HG03095 (cell line): ENCODE data around the gene FAM9C.
"Not testable (repeated sequence)": the region's sequence is repeated elsewhere in the genome, so short reads cannot be mapped to it uniquely, and the experiment has no call there.

Experiments
- ATAC-seq: cut with Tn5 transposase; IDR thresholded peaks from one replicate; pipeline ENCODE4 v1.9.1; 2021; ENCODE audit warnings: moderate library complexity; ENCODE audit not compliant: unreplicated experiment

Gene FAM9C

GRCh38 chrX:13043938-13044337 is 482 bp downstream of the FAM9C start:
- ATAC-seq, result no peak

GRCh38 chrX:13043138-13043537 is 1.3 kb downstream of the FAM9C start:
- no peak for ATAC-seq

DNA sequence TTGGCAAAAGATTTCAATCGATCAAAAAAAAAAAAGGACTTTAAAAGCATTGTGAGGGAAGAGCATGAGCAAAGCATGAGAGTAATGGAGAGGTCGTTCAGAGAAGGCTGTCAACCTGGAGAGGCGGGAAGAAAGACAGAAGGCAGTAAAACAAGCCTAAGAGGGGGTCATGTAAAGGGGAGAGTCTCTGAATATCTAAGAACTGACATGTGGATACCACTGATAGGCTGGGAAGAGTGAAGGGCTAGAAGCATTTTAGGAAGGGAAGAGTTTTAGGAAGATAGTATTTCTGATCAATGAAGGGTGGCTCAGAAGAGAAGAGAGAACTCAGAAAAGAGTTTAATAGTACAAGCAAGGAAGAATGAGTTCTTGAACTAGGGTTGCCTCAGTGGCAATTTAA is 7.5 kb downstream of the FAM9C start:
- no peak for ATAC-seq

- ATAC-seq, result no peak
Observed at GRCh38 chrX:13033193-13033592, 11.2 kb downstream of the FAM9C start.

- ATAC-seq, result no peak
Observed at GRCh38 chrX:13029887-13030771, 14.3 kb downstream of the FAM9C start.

DNA sequence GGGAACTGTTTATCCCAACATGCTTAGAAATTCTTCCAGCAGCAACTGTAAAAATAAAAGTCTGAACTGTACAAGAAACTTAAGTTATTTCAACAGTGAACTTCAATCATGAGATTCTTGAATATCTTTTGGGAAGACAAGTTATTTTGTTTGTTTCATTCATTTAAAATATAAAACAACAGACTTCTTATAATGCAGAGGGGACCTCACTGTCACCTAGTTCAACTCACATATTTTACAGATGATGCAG is 14.9 kb downstream of the FAM9C start:
- no peak for ATAC-seq

DNA sequence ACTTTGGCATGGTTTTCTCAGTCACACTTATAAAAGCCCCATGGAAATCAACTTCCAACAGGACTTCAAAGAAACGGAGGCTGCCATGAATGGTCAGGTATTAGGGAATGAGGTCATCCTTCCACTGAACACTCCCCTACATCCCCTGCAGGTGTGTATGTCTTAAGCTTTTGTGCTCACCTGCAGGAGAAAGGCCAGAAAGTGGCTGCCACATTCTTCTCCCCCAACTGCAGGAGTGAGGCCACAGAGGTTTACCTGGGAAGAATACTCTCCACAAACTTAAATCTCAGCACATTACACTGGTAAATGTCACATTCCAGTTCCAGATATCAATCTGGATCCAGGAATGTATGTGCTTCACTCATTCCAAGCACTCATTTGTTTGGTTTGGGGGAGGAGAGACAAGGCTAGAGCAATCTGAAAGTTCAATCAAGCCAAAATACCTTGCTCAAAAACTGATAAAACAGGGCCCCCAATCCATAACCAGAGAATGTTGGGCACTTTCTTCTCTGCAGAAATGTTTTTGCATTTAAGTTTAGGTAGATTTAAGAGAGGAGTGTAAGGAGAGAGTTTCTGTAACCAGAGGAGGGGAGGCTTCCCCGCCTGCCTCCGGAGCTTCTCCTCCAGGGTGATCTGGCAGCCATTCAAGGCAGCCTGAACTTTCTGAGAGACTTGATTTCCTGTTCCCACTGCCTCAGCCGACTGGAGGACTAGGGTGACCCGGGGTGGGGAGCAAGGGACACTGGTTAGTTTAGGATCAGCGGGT is 15.4 kb downstream of the FAM9C start:
- no peak for ATAC-seq

GRCh38 chrX:13026877-13027652 is 17.4 kb downstream of the FAM9C start:
- ATAC-seq, result no peak

GRCh38 chrX:13024986-13025385 is 19.4 kb downstream of the FAM9C start:
- no peak for ATAC-seq

GRCh38 chrX:13023979-13024378 is 20.4 kb downstream of the FAM9C start:
- ATAC-seq, result no peak

GRCh38 chrX:13023567-13023966 is 20.9 kb downstream of the FAM9C start:
- no peak for ATAC-seq

DNA sequence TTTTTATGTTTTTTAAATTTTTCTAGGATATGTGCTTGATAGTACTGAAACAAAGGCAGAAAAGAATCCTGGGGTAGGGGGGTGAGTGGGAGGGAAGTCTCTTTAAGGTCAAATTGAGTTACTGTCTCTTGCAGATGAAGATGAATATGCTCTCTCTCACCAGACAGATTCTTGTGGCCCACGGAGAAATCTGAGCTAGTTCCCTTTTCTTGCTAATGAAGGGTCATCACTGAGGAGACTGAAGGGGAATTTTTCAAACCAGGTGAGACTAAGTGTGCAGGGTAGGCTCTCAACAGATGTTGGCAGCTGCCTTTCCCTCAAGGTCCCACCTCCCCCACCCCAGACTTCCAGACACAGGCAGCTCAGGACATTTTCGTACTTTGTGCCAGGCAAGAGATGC is 21.5 kb downstream of the FAM9C start:
- peak; percentile 82 for ATAC-seq

DNA sequence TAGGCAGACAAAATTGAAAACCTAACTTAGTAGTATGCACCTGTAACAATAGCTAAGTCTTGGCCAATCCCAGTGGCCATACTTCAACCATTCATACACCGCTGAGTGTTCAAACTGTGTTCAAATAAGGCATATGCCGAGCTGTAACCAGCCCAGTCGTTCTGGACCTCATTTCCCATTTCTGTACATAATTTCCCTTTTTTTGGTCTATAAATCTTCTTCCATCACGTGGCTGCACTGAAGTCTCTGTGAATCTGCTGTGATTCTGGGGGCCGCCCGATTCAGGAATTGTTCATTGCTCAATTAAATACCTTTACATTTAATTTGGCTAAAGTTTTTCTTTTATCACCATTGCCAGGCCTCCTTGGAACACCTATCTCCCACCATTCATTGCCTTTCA is 27.7 kb downstream of the FAM9C start:
- not testable (repeated sequence) for ATAC-seq

- no peak for ATAC-seq
Observed at GRCh38 chrX:13015536-13016236, 28.7 kb downstream of the FAM9C start.

DNA sequence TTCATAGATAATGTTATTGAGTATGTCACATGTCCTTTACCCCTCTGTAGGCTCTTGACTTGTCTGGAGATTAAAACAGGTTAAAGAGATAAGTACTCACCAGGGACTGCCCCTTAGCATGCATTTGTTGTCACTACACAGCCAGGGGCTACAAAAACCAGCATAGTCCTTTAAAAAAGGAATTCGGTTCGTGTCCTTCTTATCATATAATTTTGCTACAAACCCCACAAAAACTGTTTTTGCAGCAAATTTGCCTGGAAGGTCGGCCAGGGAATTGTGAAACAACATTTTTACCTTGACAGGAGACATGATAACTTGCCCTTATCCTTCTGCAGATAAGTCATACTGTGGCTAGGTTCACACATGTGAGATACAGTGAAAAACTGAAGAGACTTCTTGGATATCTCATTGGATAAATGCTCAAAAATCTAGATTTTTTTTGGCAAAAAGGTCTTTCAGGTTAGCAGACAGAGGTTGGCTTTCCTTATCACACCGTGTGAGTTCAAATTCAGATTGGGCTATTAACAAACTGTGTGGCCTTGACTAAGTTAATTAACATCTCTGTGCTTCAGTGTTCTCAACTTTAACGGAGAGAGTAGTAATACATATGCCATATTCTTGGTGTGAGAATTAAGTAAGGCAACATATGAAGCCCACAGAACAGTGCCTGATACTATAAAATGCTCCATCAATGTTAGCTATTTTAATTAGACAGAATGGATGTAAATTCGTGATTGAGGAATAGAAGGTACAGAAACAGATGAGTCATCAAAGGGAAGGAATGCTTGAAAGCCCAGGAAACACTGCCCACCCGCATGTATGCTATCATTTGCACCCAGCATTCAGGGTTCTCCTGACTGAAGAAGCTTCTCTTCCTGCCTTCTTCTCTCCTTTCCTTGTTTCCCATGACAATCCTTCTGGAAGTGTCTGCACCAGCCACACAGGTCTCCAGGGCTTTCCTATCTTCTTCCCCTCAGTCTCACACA is 30.0 kb downstream of the FAM9C start:
- peak; percentile 27 for ATAC-seq

DNA sequence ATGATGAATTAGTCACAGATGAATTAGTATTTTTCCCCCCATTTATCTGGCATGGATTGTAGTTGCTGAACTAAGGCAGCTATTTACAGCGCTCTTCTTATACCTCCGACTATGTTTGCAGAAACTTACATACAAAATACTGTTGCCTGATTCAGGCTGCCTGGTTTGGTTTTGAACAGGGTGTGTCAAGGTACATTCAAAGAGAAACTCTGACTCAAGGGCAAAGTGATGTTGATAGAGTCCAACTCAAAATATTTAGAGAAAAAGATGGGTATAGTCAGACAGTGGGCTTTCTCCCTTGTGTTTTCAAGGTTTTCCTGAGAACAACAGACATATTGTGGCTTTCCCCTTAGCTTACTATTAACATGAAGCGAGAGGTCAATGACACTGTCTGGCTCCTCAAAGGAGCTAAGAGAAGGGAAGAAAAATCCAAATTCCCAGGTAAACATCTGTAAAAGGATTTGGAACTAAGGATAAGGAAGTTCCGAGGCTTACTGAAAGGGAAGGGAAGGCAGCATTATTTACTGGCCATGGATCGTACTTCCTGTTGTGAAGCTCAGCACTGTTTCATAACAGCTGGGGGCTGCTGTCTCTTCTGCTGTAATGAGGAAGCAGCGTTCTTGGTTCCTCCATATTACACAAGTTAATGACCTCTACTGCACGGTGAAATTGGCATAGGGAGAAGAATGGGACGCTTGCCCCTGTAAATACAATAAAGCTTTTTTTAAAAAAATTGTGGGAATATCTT is 30.9 kb downstream of the FAM9C start:
- ATAC-seq, result peak; percentile 81

DNA sequence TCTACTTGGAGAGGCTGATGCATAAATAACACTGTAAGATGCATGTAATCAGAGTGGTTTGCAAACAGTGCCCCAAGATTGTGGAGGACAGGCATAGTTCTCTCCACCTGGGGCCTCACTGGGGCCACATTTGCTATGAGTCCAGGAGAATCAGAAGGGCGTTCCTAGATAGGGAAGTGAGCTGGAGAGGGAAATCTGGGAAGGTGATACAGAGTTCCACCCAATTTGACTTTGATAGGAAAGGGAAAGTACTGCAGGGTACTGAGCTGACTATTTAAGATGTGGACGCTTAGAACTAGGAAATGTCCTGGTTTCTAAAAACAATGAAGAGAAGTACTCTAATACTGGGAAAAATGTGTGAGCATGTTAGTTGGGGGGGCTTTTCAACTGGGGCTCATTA is 33.9 kb downstream of the FAM9C start:
- ATAC-seq, result no peak

DNA sequence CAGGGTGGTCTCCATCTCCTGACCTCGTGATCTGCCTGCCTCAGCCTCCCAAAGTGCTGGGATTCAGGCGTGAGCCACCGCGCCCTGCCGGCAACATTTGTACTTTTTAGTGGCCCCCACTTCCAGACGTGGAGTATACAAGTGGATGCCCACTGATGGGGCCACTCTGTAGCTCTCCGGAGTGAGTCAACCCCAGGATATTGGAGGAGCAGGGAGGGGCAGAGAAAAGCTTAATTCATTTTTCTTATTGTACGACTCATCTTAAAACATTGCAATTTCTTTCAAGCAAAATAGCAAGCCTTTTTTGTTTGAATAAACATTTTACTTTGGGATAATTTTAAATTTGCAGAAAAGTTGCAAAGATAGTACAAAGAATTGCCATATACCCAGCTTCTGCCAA is 34.6 kb downstream of the FAM9C start:
- ATAC-seq, result no peak

DNA sequence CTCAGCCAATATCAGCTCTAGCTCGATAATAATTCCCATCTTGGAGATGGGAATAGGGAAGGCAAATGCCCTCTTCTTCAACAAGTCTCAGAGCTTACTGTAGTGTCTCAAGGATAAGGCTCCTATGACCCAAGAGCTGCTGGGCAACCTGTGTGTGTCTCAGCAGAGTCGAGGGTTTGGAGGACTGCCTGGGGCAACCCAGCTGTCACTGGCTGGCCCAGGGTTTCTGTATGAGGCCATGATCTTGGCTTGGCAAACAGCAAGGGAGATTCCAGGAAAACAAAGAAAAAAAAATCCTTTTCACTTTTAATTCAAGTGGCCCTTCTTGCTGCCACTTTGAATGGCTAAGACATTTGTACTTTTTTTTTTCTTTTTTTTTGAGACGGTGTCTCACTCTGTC is 35.1 kb downstream of the FAM9C start:
- no peak for ATAC-seq
